Right lobe of liver (tissue), 4 donors: ENCODE data around the gene SNAPC5.

Experiments
- CTCF ChIP-seq, 4 donors: fragments of 200-600 bp in 3 of 4; fragments of 450-650 bp in 1 of 4; IDR thresholded peaks; one replicate each; pipeline versions ENCODE4 v1.5.1 to v1.8.0; 2016 to 2022; ENCODE audit warnings: antibody characterized with exemption in 4 of 4, mild to moderate bottlenecking in 2 of 4
- POLR2A ChIP-seq: fragments of 450-650 bp; IDR thresholded peaks from one replicate; pipeline ENCODE4 v1.6.1; 2017; ENCODE audit warnings: antibody characterized with exemption, mild to moderate bottlenecking
- donor health status: DM: no; HTN: no; CAD: no.
- donor health status: DM: no; HTN: no; CAD: no.
- donor health status: DM: no; HTN: yes; CAD: no.

GRCh38 chr15:66483131-66483566, 14.4 kb downstream of the SNAPC5 start:
- TF ChIP-seq CTCF (IDR thresholded peaks at IDR 0.05): no peak
- TF ChIP-seq POLR2A: no peak
